ENCODE measurements around the gene PARP2.
"Not testable (repeated sequence)": the region's sequence is repeated elsewhere in the genome, so short reads cannot be mapped to it uniquely, and the experiment has no call there.

PARP2 gene

GRCh38 chr14:20347747-20348146, 4.3 kb downstream of the PARP2 start:
- DNase-seq = no peak

- no peak for DNase-seq
Measured at GRCh38 chr14:20350282-20350681, 6.8 kb downstream of the PARP2 start.

- no peak for DNase-seq
Measured at GRCh38 chr14:20350860-20351259, 7.4 kb downstream of the PARP2 start.

- DNase-seq = no peak
Measured at GRCh38 chr14:20356422-20356821, 13.0 kb downstream of the PARP2 start.

GRCh38 chr14:20358474-20358873, 15.0 kb downstream of the PARP2 start:
- DNase-seq = not testable (repeated sequence)

- DNase-seq = no peak
Measured at GRCh38 chr14:20365928-20366327, 22.5 kb downstream of the PARP2 start.

- DNase-seq = no peak
Measured at GRCh38 chr14:20372796-20373195, 29.4 kb downstream of the PARP2 start.

- DNase-seq = no peak
Measured at GRCh38 chr14:20375471-20375870, 32.0 kb downstream of the PARP2 start.

GRCh38 chr14:20376071-20376588, 32.7 kb downstream of the PARP2 start:
- no peak for DNase-seq

GRCh38 chr14:20377171-20377570, 33.7 kb downstream of the PARP2 start:
- no peak for DNase-seq

- no peak for DNase-seq
Measured at GRCh38 chr14:20379743-20380142, 36.3 kb downstream of the PARP2 start.

GRCh38 chr14:20380681-20381080, 37.2 kb downstream of the PARP2 start:
- DNase-seq = no peak

- no peak for DNase-seq
Measured at GRCh38 chr14:20381341-20381740, 37.9 kb downstream of the PARP2 start.

- no peak for DNase-seq
Measured at GRCh38 chr14:20382526-20382925, 39.1 kb downstream of the PARP2 start.

GRCh38 chr14:20383032-20383431, 39.6 kb downstream of the PARP2 start:
- DNase-seq = no peak

GRCh38 chr14:20383636-20384035, 40.2 kb downstream of the PARP2 start:
- DNase-seq = no peak

GRCh38 chr14:20384321-20384720, 40.9 kb downstream of the PARP2 start:
- no peak for DNase-seq

- no peak for DNase-seq
Measured at GRCh38 chr14:20384886-20385285, 41.5 kb downstream of the PARP2 start.

GRCh38 chr14:20386276-20386855, 42.9 kb downstream of the PARP2 start:
- DNase-seq = no peak

GRCh38 chr14:20387576-20387975, 44.1 kb downstream of the PARP2 start:
- no peak for DNase-seq

GRCh38 chr14:20388159-20388558, 44.7 kb downstream of the PARP2 start:
- DNase-seq = no peak

GRCh38 chr14:20391505-20391904, 48.1 kb downstream of the PARP2 start:
- no peak for DNase-seq

GRCh38 chr14:20397511-20397910, 54.1 kb downstream of the PARP2 start:
- no peak for DNase-seq

- DNase-seq = no peak
Measured at GRCh38 chr14:20400589-20400964, 57.1 kb downstream of the PARP2 start.

- DNase-seq = no peak
Measured at GRCh38 chr14:20400965-20401593, 57.6 kb downstream of the PARP2 start.

Measured in NCI-H1930 (cell line).